GM19324 (cell line): ENCODE data around the gene OSBPL10.

Source experiments
- ATAC-seq: cut with Tn5 transposase; IDR thresholded peaks from one replicate; pipeline ENCODE4 v1.9.1; 2021; ENCODE audit warnings: mild to moderate bottlenecking, moderate library complexity; ENCODE audit not compliant: unreplicated experiment, low FRiP score

The OSBPL10 gene

DNA sequence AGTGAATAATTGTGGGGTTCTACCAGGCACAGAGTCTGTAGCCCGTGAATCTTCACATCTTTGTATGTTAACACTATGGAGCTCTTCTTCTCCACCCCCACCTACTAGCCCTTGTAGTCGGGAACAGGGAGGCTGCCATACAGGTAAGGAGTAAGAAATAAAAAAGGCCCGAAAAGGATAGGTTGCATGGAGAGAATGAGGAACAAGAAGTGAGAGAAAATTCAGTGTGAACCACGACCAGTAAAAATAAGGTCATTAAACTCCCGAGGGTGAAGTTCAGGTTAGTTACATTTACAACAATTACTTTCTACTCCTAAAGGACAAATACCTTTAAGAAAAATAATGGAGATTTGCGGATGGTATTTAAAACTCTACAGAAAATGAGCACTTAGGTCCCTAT is 53.3 kb downstream of the OSBPL10 start:
- no peak for ATAC-seq

DNA sequence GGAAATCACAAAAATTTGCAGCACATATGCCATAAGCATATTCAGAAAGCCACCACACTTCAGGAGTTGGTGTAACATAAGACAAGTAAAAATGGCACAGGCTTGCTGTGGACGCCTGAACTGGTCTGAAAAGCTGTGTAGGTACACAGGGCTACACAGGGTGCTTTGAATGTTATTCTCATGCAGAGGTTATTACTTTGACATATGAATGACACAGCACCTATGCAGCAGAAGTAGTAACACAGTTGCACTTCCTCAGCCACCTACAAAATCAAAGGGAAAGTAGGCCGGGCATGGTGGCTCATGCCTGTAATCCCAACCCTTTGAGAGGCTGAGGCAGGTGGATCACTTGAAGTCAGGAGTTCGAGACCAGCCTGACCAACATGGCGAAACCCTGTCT is 54.5 kb downstream of the OSBPL10 start:
- ATAC-seq = no peak

DNA sequence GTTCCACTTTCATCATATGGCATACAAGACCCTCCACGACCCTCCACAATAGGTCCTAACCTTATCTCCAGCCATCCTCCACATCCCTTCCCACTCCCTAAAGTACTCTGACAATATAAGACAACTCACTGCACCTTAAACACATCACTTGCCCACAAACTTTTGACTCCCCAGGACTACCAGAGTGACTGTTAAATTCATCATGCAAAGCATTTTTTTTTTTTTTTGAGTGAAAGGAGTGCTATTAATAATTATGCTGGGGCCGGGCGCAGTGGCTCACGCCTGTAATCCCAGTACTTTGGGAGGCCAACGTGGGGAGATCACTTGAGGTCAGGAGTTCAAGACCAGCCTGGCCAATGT is 55.8 kb downstream of the OSBPL10 start:
- ATAC-seq = peak; percentile 55

DNA sequence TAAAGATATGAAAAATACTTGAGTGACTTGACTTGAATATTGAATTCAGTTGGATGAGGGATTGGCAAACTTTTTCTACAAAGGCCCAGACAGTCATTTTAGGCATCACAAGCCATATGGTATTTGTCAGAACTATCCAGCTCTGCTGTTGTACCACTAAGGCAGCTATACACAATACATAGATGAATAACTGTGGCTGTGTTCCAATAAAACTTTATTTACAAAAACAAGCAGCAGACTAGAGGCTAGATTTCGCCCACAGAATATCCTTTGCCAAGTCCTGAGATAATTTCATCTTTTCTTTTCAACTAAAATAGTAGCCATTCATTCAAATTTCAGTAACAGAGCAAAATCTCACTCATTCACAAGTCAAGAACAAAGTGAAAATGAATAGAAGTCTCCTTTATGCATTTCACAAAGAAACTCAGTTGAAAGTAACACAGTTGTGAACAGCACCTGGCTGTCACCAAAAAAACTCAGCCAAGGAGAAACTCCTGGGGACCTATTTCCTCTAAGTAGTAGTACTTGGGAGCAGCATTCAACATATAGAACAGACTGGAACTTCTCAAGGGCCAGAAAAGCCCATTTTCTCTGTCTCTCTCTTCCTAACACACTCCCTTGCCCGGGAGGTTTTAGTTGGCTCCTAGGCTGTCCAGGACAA is 56.3 kb downstream of the OSBPL10 start:
- ATAC-seq = peak; percentile 13

DNA sequence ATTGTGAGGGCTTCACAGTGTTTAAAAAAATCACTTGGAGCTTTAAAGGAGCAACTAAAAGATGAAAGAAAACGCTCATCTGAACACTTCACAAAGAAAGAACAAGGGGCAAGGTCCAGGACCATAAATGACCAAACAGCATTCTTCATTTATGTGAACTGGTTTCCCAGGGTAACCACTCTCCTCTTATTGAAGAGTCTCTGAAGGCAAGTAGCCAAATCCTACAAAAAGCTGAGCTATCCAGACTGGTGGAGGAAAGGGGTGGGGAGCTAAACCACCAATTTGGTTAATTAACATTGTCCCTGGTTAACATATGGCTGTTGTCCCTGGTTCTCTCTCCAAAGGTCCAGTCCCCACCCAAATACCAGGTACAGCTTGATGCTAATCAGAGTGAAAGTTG is 58.1 kb downstream of the OSBPL10 start:
- no peak for ATAC-seq

DNA sequence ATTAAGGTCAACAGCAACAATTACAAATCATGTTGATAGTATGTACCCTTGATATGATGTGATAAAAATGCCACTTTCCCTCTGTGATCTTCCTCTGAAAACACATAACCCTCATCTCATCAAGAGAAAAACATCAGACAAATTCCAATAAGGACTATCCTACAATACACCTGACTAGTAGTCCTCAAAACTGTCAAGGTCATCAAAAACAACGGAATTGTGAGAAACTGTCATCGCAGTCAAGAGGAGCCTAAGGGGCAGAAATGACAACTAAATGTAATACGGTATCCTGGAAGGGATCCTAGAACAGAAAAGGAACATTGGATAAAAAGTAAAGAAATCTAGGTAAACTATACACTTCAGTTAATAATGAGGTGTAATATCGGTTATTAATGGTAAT is 59.2 kb downstream of the OSBPL10 start:
- no peak for ATAC-seq

DNA sequence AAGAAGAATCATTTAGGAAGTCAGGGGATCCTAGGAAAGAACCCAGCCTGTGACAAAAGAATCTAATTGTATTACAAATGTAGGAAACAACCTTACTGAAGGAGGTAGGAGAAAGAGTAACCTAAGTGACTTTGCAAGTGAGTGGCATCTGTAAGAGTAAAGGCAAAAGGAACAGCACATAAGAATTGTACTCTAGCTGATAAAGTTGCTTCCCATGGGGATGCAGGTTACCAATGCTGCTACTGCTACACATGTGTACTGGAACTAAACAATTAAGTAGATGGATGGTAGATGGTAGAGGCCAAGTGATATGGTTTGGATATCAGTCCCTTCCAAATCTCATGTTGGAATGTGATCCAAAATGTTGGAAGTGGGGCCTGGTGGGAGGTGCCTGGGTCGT is 60.8 kb downstream of the OSBPL10 start:
- no peak for ATAC-seq

DNA sequence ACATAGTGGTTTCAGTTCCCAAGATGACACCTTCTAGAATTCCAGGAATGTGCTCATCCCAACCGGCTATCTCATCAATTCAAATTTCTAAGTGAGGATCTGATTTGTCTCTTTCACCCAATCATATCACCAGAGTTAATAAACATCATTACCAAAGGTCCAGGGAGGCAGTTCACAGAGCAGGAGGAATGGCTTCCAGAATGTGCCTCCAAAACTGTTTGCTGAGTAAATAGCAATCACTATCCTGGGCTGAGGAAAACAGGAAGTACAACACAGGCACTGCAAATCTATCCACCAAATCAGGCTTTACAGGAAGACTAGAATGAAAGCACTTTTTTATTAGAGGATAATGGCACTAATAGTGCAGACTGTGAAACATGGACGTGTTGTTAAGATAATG is 61.5 kb downstream of the OSBPL10 start:
- ATAC-seq = no peak

DNA sequence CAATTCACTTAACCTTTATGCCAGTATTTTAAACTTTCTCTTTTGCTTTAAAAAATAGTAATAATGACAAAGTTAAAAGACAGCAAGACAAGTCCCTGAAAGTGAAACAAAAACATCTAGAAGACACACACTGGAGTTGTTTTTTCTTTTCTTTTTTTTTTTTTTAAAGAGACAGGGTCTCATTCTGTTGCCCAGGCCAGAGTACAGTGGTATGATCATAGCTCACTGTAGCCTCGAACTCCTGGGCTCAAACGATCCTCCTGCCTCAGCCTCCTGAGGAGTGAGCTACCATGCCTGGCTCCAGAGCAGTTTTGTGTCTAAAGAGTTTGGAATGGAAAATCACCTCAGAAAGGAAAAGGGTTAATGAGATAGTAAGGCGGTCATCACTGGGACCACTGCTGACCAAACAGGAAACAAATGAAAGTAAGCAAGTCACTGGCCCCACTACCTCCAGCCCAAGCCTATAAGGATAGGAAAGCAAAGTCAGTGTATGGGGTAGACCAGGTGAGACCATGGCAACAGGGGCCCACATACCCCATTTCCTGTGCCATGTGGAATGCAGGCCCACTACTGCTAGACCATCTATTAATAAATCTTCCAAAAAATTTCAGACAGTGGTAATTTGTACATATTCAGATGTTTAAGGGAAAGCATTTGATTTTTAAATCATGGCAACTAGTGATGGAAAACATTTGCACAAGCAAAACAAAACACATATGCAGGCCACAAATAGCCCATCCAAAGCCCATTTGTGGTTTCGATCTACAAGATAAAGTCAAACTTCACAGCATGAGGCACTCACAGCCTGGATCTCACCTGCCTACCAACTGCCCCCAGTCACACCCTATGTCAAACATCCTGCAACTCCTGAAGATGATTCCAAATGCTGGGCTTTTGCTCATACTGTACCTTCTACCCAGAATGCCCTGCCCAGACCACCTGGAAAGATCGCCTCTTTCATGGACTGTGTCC is 62.6 kb downstream of the OSBPL10 start:
- peak; percentile 48 for ATAC-seq

DNA sequence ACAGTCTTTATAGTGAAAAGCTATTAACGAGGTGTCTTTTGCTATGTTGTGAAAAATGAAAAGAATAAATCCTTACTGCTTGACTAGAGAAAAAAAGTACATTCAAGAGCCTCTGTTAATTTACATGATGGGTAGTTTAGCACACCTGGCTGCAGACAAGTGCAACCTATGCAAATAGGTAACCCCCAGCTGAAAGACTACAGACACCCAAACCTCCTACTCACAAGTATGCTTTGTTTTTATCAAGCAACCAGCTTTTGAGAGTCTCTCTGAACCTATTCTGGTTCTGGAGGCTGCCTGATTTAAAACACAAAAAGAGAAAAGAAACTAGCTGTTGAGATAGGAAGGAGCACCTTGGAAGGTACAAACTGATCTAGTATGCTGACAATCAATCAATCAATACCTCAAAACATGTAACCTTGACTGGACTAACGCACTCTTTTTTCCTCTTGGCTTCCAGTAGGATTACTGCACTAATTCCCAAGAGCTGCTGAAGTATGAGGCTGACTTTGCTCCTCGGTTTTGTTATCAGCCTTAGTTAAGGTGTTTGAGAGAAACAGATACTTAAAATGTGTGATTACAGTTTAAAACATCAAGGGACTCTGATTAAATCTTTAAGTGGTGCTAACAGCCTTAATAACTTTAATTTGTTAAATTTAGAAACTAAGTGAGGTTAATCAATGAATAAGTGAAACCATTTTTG is 63.6 kb downstream of the OSBPL10 start:
- peak; percentile 93 for ATAC-seq

DNA sequence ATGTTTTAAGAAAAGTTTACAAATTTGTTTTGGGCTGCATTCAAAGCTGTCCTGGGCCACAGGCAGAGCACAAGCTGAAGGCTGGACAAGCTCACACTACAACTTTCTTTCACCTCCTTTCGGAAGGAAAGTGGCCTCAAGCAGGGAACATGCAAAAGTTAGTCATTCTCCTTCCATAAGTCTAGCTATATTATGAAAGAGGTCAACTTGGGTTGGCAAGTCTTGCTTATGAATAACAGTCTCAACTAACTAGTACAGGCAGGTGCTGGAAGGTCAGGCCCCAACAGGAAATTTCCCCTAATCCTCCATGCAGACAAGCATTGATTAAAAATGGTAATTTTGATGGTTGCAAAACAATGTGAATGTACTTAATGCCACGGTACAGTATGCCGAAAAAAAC is 69.4 kb downstream of the OSBPL10 start:
- no peak for ATAC-seq

DNA sequence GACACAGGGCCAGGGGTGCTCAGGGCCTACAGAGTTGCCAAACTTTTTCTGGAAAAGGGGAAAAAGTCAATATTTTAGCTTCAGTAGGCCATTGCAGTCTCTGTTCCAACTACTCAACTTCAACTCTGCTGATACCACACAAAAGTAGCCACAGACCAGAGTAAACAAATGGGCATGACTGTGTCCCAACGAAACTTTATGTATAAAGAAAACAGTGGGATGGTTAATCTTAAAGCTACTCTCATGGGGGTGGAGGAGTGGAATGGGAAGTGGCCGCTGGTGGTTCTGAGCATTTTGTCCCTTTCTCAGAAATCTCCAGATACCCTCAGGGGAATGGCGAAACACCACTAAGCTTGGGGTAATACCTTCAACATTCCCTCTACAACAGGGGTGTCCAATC is 69.9 kb downstream of the OSBPL10 start:
- no peak for ATAC-seq

DNA sequence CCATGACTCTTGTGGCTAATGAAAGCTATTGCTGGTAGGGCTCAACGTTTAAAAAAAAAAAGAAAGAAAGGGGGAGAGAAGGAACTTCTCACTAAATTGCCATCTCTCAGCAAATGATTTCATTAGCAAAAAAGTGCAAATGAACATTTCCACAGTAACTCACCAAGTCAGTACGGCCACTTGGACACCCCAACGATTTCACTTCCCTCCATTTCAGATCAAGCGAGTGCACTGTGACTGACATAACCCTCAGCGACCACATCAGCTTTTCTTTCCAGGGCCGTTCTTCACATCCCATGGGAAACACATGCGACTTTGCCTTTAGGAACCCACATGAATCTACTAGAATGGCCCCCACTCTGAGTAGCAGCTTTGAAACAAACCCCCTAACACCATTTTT is 71.6 kb downstream of the OSBPL10 start:
- no peak for ATAC-seq

DNA sequence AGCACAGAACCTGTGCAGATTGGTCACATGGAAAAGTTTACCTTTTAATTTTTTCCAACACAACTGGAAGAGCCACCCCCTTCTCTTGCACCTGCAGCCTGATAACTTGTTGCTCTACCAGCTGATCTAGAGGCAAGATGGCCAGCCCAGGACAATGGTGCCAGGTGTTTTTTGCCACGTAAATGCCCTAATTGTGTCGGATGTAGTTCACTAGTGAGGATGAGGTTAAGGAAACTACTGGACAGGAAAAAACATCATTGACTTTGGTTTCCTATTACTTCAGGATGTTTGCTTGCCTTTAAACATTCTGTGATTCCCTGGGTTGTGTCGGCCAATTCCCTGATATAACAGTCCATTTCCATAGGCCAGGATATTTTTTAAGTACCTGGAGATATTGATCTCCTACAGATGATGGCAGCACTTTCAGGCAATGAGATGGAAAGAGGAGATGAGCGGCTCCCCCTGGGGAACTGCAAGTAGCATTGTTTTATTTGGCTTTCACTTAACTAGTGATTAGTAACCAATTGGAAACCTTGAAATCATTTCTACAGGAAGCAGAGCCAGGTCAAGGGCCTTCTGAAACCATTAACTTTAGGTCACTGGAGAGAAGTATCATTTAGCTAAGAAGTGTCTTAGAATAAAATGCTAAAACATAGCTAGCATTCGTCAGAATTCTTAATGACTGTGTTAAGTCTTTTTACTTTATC is 72.5 kb downstream of the OSBPL10 start:
- peak; percentile 58 for ATAC-seq

DNA sequence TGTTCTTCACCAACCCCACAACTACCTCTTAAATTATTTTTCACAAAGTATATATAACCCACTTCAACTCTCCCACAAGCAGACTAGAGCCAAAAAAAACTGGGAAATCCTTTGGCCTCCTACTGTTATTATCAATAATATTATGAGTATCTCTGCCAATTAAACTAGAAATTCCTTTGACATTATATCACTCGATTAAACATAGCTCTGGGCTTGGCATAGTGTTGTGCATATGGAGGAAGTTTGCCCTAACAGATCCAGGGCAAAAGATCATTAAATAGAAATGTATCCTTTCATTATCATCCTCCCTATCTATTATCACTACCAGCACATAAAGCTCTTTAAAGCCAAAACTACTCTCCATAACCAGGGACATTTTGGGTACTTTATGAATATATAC is 74.9 kb downstream of the OSBPL10 start:
- ATAC-seq = no peak

DNA sequence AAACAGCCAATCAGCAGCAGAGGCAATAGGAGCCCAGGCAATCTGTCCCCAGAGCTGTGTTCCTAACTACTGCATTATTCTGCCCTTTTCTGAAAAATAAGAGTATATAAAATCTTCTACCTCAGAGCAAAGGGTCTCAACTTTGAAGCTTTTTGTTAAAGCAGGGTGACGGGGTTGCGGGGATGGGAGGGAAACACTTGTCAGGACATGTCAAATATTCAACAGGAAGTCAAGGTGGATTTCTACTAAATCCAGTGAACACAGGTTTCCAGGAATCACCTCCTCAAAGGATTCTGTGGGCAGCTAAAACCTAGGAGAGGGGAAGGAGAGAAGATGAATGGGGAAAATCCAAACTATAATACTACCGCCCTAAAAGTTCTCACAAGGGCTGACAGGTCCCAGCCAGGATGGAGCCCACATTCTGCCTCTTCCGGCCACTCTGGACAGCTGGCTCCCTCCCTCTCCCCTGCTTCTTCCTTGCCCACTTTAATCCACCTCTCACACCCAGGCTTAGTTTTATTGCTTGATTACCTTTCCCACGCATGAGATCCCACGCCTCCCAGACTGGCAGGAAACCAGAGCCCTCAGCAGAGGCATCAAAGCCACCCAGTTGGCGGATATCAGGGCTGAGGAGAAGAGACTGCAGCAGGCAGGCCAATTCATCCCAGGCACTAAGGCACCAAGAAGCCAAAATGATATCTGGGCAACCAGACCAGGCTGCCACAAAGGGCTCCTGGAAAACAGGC is 77.2 kb downstream of the OSBPL10 start:
- ATAC-seq = no peak

DNA sequence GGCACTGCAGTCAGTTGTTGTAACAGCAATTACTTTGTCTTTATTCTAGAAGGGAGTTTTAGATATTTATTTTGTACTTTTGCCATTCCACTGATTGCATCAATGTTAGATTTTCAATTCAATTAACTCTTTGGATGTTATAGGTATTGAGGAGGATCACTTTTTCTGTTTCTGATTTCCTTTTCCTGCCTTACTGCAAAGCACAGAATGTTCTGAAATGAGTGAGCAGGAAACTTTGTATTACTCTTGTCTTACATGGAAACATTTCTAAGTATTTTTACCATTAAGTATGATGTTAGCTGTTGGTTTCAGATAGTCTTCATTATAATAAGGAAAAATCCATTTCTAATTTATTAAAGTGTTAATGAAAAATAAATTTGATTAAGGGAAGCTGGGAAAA is 80.5 kb downstream of the OSBPL10 start:
- ATAC-seq = no peak

DNA sequence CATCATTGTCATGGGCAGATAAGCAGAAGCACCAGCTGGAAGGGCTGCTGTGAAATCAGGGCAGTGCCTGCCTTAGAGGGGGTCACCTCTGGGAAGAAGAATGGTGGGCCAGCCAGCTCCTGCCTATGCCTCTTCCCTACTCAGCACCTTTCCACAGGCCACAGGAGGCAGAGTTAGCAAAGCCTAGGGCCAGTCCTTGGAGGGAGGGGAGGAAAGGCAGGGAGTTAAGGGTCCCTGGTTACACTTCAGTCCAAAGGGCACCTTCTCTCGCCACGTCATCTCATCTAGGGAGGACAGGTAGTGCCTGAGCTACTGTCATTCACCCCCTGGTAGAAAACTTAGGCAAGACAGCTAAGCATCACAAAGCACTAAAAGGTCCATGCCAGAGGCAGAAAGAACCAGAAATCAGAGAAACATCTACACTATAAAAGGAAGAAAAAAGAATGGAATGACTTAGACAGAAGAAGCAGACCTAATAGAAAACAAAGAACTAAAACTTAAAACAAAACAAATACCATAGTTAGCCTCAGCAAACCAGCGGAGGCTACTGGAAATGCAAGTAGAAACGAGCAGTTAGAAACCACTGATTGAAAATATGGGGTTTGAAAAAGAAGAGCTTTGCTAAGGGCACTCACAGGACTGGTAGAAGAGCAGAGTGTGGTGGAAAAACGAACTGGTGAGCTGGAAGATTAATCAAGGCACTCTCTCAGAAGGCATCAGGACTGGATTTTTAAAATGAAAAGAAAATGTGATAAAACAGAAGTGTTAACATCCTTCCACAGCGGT is 84.2 kb downstream of the OSBPL10 start:
- no peak for ATAC-seq

DNA sequence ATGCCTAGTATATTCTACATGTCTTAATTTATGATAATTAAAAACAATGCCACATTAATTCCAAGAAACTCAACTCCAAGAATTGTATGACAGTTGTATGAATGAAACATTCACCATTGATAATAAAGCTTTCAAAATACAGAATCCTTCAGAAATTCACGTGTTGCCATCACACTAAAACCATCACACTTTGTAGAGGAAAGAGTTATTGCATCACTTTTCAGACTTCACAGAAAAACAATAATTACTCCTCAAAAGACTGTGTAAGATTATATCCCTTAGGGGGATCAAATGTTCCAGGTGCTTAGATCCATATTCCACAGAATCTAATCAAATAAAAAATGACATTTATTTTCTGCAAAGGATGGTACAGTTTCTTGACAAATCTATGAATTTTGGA is 85.0 kb downstream of the OSBPL10 start:
- ATAC-seq = no peak
